ENCODE data around the gene ARHGEF4.

The ARHGEF4 gene

GRCh38 chr2:130920415-130921163 is 83.9 kb downstream of the ARHGEF4 start:
- Histone ChIP-seq H3K9me3 (ENCODE audit: control insufficient read depth, insufficient read depth, low read length) (no peaks in the 10 kb centered on the region), H3K36me3 (ENCODE audit: control insufficient read depth, insufficient read depth, low read length) (no peaks in the 10 kb centered on the region), H3K4me1 (ENCODE audit: control insufficient read depth, insufficient read depth, low read length) (peaks cover 3% of the 10 kb centered on the region), H3K4me3 (ENCODE audit: low read depth, low read length) (no peak overlapping the region), H3K9ac (ENCODE audit: low read depth, low read length) (no peak overlapping the region), H3K27me3 (ENCODE audit: control insufficient read depth, insufficient read depth, low read length) (no peaks in the 10 kb centered on the region)

GRCh38 chr2:130921164-130921476 is 84.4 kb downstream of the ARHGEF4 start:
- Histone ChIP-seq H3K9me3 (ENCODE audit: control insufficient read depth, insufficient read depth, low read length) (no peaks in the 10 kb centered on the region), H3K4me1 (ENCODE audit: control insufficient read depth, insufficient read depth, low read length) (peaks cover 3% of the 10 kb centered on the region), H3K36me3 (ENCODE audit: control insufficient read depth, insufficient read depth, low read length) (no peaks in the 10 kb centered on the region)

DNA sequence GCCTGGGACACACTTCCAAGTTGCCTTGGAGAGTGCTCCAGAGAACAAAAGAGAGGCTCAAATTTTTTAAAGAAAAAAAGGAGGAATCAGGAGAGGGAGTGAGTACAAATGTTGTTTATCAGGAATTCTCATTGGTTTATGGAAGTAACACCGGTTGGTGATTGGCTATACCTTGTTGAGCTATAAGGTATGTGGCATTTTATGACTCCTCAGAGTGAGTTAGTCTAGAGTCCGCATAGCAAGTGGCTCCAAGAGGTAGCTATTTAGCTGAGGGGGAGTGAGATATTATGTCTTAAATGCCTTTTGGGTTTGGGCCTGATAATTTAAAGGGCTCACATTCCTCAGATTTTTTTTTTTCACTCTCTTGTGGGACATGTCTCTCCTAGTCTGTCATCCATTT is 85.7 kb downstream of the ARHGEF4 start:
- Histone ChIP-seq H3K9me3 (ENCODE audit: control insufficient read depth, insufficient read depth, low read length) (no peaks in the 10 kb centered on the region), H3K4me3 (ENCODE audit: low read depth, low read length) (no peak overlapping the region), H3K4me1 (ENCODE audit: control insufficient read depth, insufficient read depth, low read length) (peaks cover 3% of the 10 kb centered on the region), H3K27me3 (ENCODE audit: control insufficient read depth, insufficient read depth, low read length) (no peaks in the 10 kb centered on the region), H3K36me3 (ENCODE audit: control insufficient read depth, insufficient read depth, low read length) (no peaks in the 10 kb centered on the region), H3K9ac (ENCODE audit: low read depth, low read length) (no peak overlapping the region)

More at GRCh38 chr2:130921164-130921476, 84.4 kb downstream of the ARHGEF4 start:
- no peaks in the 10 kb centered on the region for H3K27me3 ChIP-seq (ENCODE audit: control insufficient read depth, insufficient read depth, low read length)
- H3K4me3 ChIP-seq (ENCODE audit: low read depth, low read length): no peak overlapping the region
- no peak overlapping the region for H3K9ac ChIP-seq (ENCODE audit: low read depth, low read length)

GRCh38 chr2:130928385-130928784 is 91.7 kb downstream of the ARHGEF4 start:
- Histone ChIP-seq H3K27me3 (ENCODE audit: control insufficient read depth, insufficient read depth, low read length) (no peaks in the 10 kb centered on the region), H3K36me3 (ENCODE audit: control insufficient read depth, insufficient read depth, low read length) (no peaks in the 10 kb centered on the region), H3K4me3 (ENCODE audit: low read depth, low read length) (no peak overlapping the region)

DNA sequence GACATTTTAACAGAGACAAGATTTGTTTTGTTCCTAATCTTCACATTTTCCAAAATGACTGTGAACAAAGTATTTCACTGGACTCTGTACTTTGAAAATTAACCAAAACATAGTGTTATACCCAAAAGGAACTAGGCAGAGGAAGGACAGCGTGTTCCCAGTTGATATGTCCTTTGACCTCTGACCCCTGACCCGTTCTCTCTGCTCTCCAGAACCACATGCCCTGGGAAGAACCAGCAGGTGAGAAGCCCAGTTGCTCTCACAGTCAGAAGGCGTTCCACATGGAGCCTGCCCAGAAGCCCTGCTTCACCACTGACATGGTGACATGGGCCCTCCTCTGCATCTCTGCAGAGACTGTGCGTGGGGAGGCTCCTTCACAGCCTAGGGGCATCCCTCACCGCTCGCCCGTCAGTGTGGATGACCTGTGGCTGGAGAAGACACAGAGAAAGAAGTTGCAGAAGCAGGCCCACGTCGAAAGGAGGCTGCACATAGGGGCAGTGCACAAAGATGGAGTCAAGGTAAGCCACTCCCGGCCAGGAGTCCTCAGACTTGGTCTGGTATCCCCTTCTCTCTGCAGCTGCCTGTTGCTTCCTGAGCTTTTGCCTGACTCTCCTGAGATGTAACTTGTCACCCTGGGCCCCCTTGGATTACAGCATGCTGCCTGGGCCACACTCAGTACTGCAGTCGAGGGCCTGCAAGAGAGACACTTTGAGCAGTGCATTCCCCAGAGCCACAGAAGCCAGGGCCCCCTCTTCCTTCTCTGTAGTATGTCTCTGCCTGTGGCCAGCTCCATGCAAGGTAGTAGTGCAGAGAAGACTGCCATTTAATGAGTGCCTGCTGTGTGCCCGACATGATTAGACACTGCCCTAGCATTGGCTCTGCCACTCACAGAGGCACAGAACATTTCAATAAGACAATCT is 94.3 kb downstream of the ARHGEF4 start:
- Histone ChIP-seq H3K4me3 (ENCODE audit: low read depth, low read length) (no peak overlapping the region), H3K9me3 (ENCODE audit: control insufficient read depth, insufficient read depth, low read length) (no peaks in the 10 kb centered on the region), H3K36me3 (ENCODE audit: control insufficient read depth, insufficient read depth, low read length) (no peaks in the 10 kb centered on the region), H3K9ac (ENCODE audit: low read depth, low read length) (no peak overlapping the region), H3K4me1 (ENCODE audit: control insufficient read depth, insufficient read depth, low read length) (no peaks in the 10 kb centered on the region), H3K27me3 (ENCODE audit: control insufficient read depth, insufficient read depth, low read length) (no peaks in the 10 kb centered on the region)

More at GRCh38 chr2:130928385-130928784, 91.7 kb downstream of the ARHGEF4 start:
- no peaks in the 10 kb centered on the region for H3K4me1 ChIP-seq (ENCODE audit: control insufficient read depth, insufficient read depth, low read length)
- no peaks in the 10 kb centered on the region for H3K9me3 ChIP-seq (ENCODE audit: control insufficient read depth, insufficient read depth, low read length)
- no peak overlapping the region for H3K9ac ChIP-seq (ENCODE audit: low read depth, low read length)

GRCh38 chr2:130933501-130933900 is 96.8 kb downstream of the ARHGEF4 start:
- no peaks in the 10 kb centered on the region for H3K4me1 ChIP-seq (ENCODE audit: control insufficient read depth, insufficient read depth, low read length)
- no peak overlapping the region for H3K9ac ChIP-seq (ENCODE audit: low read depth, low read length)
- H3K9me3 ChIP-seq (ENCODE audit: control insufficient read depth, insufficient read depth, low read length): no peaks in the 10 kb centered on the region
- H3K4me3 ChIP-seq (ENCODE audit: low read depth, low read length): no peak overlapping the region
- H3K36me3 ChIP-seq (ENCODE audit: control insufficient read depth, insufficient read depth, low read length): no peaks in the 10 kb centered on the region
- no peaks in the 10 kb centered on the region for H3K27me3 ChIP-seq (ENCODE audit: control insufficient read depth, insufficient read depth, low read length)

DNA sequence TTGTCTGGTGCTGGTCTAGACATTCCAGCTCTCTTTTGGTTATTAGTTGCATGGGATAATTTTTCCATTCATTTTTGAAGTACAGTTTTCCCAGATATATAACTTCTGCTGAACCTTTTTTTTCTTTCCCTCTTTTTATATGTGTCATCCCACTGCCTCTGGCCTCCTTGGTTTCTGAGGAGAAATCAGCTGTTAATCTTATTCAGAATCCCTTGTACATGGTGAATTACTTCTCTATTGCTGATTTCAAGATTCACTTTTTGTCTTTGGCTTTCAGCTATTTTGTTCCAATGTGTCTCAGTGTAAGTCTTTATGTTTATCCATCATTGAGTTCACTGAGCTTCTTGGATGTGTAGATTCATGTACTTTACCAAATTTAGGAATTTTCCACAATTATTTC is 99.7 kb downstream of the ARHGEF4 start:
- no peaks in the 10 kb centered on the region for H3K27me3 ChIP-seq (ENCODE audit: control insufficient read depth, insufficient read depth, low read length)
- no peaks in the 10 kb centered on the region for H3K9me3 ChIP-seq (ENCODE audit: control insufficient read depth, insufficient read depth, low read length)
- no peaks in the 10 kb centered on the region for H3K4me1 ChIP-seq (ENCODE audit: control insufficient read depth, insufficient read depth, low read length)
- no peak overlapping the region for H3K9ac ChIP-seq (ENCODE audit: low read depth, low read length)
- no peaks in the 10 kb centered on the region for H3K36me3 ChIP-seq (ENCODE audit: control insufficient read depth, insufficient read depth, low read length)
- no peak overlapping the region for H3K4me3 ChIP-seq (ENCODE audit: low read depth, low read length)

GRCh38 chr2:130947967-130948366 is 111.3 kb downstream of the ARHGEF4 start:
- H3K9me3 ChIP-seq (ENCODE audit: control insufficient read depth, insufficient read depth, low read length): peaks cover 3% of the 10 kb centered on the region
- no peak overlapping the region for H3K9ac ChIP-seq (ENCODE audit: low read depth, low read length)

GRCh38 chr2:130949954-130950353 is 113.2 kb downstream of the ARHGEF4 start:
- Histone ChIP-seq H3K4me3 (ENCODE audit: low read depth, low read length) (no peak overlapping the region), H3K27me3 (ENCODE audit: control insufficient read depth, insufficient read depth, low read length) (no peaks in the 10 kb centered on the region), H3K9ac (ENCODE audit: low read depth, low read length) (no peak overlapping the region), H3K9me3 (ENCODE audit: control insufficient read depth, insufficient read depth, low read length) (peaks cover 1% of the 10 kb centered on the region), H3K36me3 (ENCODE audit: control insufficient read depth, insufficient read depth, low read length) (no peaks in the 10 kb centered on the region), H3K4me1 (ENCODE audit: control insufficient read depth, insufficient read depth, low read length) (no peaks in the 10 kb centered on the region)

More at GRCh38 chr2:130947967-130948366, 111.3 kb downstream of the ARHGEF4 start:
- Histone ChIP-seq H3K27me3 (ENCODE audit: control insufficient read depth, insufficient read depth, low read length) (no peaks in the 10 kb centered on the region), H3K36me3 (ENCODE audit: control insufficient read depth, insufficient read depth, low read length) (no peaks in the 10 kb centered on the region), H3K4me3 (ENCODE audit: low read depth, low read length) (no peak overlapping the region), H3K4me1 (ENCODE audit: control insufficient read depth, insufficient read depth, low read length) (no peaks in the 10 kb centered on the region)

GRCh38 chr2:130951018-130951417 is 114.3 kb downstream of the ARHGEF4 start:
- Histone ChIP-seq H3K9me3 (ENCODE audit: control insufficient read depth, insufficient read depth, low read length) (no peaks in the 10 kb centered on the region), H3K9ac (ENCODE audit: low read depth, low read length) (no peak overlapping the region), H3K4me1 (ENCODE audit: control insufficient read depth, insufficient read depth, low read length) (no peaks in the 10 kb centered on the region), H3K36me3 (ENCODE audit: control insufficient read depth, insufficient read depth, low read length) (no peaks in the 10 kb centered on the region), H3K27me3 (ENCODE audit: control insufficient read depth, insufficient read depth, low read length) (no peaks in the 10 kb centered on the region), H3K4me3 (ENCODE audit: low read depth, low read length) (no peak overlapping the region)

DNA sequence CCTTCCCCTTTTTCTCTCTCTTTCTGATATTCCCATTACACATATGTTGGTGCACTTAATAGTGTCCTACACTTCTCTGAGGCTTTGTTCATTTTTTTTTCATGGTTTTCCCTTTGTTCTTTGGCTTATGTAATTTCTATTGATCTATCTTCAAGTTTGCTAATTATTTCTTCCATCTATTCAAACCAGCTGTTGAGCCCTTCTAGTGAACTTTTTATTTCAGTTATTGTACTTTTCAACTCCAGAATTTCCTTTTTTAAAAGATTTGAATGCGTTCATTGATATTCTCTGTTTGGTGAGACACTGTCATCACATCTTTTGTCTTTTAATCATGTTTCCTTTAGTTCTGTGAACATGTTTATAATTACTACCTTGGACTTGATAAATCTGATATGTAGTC is 118.2 kb downstream of the ARHGEF4 start:
- H3K9ac ChIP-seq (ENCODE audit: low read depth, low read length): no peak overlapping the region
- no peaks in the 10 kb centered on the region for H3K27me3 ChIP-seq (ENCODE audit: control insufficient read depth, insufficient read depth, low read length)
- H3K4me1 ChIP-seq (ENCODE audit: control insufficient read depth, insufficient read depth, low read length): no peaks in the 10 kb centered on the region
- no peak overlapping the region for H3K4me3 ChIP-seq (ENCODE audit: low read depth, low read length)
- H3K9me3 ChIP-seq (ENCODE audit: control insufficient read depth, insufficient read depth, low read length): no peaks in the 10 kb centered on the region
- no peaks in the 10 kb centered on the region for H3K36me3 ChIP-seq (ENCODE audit: control insufficient read depth, insufficient read depth, low read length)

DNA sequence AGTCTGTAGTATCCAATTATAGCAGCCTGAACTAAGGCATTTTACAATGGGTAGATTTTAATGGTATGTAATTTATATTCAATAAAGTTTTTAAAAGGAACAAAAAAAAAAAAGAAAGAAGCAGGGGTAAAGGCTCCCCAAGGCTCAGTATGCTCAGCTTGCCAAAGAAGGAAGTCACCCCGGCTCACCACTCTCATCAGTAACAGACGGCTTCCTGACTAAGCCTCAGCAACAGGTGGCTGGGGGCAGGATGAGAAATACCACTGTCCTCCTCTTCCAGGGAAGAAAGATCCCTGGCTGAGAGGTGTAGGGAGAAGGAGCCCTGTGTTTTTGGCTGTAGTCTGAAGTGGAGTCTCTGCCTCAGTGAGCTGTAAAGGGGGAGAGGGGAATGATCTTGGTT is 121.2 kb downstream of the ARHGEF4 start:
- H3K4me3 ChIP-seq (ENCODE audit: low read depth, low read length): no peak overlapping the region
- H3K27me3 ChIP-seq (ENCODE audit: control insufficient read depth, insufficient read depth, low read length): peaks cover 24% of the 10 kb centered on the region
- H3K36me3 ChIP-seq (ENCODE audit: control insufficient read depth, insufficient read depth, low read length): no peaks in the 10 kb centered on the region
- H3K9ac ChIP-seq (ENCODE audit: low read depth, low read length): no peak overlapping the region
- no peaks in the 10 kb centered on the region for H3K4me1 ChIP-seq (ENCODE audit: control insufficient read depth, insufficient read depth, low read length)
- H3K9me3 ChIP-seq (ENCODE audit: control insufficient read depth, insufficient read depth, low read length): no peaks in the 10 kb centered on the region

Measured in iPS-15b (cell line).